Measurements from ENCODE around the gene NOP14.
A peak's percentile ranks its signal among the peaks of the same experiment; 100 is the strongest.
"Not testable (repeated sequence)": the region's sequence is repeated elsewhere in the genome, so short reads cannot be mapped to it uniquely, and the experiment has no call there.

The NOP14 gene

GRCh38 chr4:2958446-2958845 is 4.8 kb downstream of the NOP14 start:
- no peak for DNase-seq
- H3K4me3 ChIP-seq (ENCODE audit: low read depth, low read length), result no peak overlapping the region
- peaks cover 69% of the 10 kb centered on the region for H3K36me3 ChIP-seq
- no peak for TF ChIP-seq CTCF (IDR thresholded peaks at IDR 0.05; ENCODE audit: low read depth, low read length)
- H3K4me1 ChIP-seq, result no peaks in the 10 kb centered on the region
- no peaks in the 10 kb centered on the region for H3K27me3 ChIP-seq
- H3K9me3 ChIP-seq, result no peaks in the 10 kb centered on the region

DNA sequence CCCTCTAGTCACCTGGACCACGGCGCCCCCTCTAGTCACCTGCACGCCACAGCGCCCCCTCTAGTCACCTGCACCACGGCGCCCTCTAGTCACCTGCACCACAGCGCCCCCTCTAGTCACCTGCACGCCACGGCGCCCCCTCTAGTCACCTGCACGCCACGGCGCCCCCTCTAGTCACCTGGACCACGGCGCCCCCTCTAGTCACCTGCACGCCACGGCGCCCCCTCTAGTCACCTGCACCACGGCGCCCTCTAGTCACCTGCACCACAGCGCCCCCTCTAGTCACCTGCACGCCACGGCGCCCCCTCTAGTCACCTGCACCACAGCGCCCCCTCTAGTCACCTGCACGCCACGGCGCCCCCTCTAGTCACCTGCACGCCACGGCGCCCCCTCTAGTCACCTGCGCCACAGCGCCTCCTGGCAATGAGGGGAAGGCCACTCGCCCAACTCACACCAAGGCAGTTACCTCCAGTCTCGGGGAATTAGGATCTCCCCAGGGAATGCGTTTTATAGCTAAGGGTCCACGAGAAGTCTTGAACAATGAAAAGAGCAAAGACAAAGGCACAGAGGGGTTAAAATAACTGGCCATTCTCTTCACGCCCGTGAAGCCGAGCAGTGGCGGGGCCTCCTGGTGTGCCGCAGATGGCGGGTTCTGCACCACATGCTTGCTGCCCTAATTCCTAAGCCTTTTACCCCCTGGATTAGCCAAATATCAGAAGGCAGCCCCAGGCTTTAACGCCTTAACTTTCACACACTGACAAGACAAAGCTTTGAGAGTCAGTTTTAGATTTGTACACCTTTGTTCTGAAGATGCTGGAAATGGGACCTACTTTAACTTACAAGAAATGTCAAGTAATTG is 7.8 kb downstream of the NOP14 start:
- H3K4me1 ChIP-seq; H3K27me3 ChIP-seq; H3K9me3 ChIP-seq; H3K4me3 ChIP-seq (ENCODE audit: low read depth, low read length); DNase-seq: not testable (repeated sequence)
- H3K36me3 ChIP-seq, result peaks cover 90% of the 10 kb centered on the region

DNA sequence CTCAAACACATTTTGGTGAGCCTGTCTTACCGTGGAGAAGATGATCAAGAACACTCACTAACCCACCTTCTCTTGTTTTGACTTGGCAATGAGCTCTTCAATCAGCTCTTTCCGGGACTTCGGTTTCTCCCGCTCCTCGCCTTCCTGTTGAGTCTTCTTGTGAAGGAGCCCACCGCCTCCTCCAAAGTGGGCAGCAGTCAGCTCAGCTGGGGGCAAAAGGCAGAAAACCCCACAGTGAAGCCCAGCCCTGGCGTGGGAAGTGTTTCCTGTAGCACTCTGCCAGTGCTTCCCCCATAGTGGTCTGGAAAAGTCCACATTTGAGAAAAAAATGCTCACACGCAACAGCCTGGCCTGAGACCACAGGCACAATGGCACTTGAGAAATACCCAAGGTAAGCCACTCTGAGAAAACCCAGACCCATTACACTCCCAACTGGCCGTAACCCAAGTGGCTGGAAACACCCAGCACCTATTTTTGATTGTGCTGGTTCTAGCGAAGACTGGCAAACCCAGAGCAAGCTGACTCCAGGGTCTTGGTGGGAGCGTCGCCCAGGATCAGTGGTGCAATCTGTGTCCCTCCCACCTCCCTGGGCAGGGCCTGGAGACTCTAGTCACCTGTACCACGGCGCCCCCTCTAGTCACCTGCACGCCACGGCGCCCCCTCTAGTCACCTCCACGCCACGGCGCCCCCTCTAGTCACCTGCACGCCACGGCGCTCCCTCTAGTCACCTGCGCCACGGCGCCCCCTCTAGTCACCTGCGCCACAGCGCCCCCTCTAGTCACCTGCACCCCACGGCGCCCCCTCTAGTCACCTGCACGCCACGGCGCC is 8.6 kb downstream of the NOP14 start:
- TF ChIP-seq CTCF (IDR thresholded peaks at IDR 0.05; ENCODE audit: low read depth, low read length), result peak; percentile 20; the same call in 1 of the 2 replicates

DNA sequence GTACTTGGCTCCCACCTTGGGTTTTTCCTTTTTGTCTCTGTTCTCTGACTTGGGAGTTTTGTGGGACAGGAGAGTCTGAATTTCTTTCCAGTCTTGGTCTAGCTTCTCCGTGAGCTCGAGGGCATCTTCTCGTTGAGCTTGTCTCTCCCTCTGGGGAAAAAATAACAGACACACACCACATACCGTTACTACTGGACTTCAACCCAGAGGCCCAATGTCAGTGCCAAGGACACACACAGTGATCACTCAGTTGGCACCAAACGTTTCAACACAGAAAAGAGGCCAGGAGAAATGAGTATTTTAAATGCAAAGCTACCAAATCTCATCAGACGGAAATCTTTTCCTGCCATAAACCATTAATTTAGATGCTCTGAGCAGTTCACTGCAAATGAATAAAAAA is 9.7 kb downstream of the NOP14 start:
- Histone ChIP-seq H3K4me3 (ENCODE audit: low read depth, low read length) (no peak overlapping the region), H3K36me3 (peaks cover 93% of the 10 kb centered on the region), H3K27me3 (no peaks in the 10 kb centered on the region), H3K9me3 (no peaks in the 10 kb centered on the region), H3K4me1 (no peaks in the 10 kb centered on the region)
- TF ChIP-seq CTCF (IDR thresholded peaks at IDR 0.05; ENCODE audit: low read depth, low read length), result no peak
- no peak for DNase-seq

More for the DNA sequence above, 8.6 kb downstream of the NOP14 start:
- Histone ChIP-seq H3K36me3 (peaks cover 90% of the 10 kb centered on the region), H3K4me3 (ENCODE audit: low read depth, low read length) (no peak overlapping the region), H3K4me1 (no peaks in the 10 kb centered on the region), H3K27me3 (no peaks in the 10 kb centered on the region), H3K9me3 (no peaks in the 10 kb centered on the region)
- peak; percentile 27 for DNase-seq

DNA sequence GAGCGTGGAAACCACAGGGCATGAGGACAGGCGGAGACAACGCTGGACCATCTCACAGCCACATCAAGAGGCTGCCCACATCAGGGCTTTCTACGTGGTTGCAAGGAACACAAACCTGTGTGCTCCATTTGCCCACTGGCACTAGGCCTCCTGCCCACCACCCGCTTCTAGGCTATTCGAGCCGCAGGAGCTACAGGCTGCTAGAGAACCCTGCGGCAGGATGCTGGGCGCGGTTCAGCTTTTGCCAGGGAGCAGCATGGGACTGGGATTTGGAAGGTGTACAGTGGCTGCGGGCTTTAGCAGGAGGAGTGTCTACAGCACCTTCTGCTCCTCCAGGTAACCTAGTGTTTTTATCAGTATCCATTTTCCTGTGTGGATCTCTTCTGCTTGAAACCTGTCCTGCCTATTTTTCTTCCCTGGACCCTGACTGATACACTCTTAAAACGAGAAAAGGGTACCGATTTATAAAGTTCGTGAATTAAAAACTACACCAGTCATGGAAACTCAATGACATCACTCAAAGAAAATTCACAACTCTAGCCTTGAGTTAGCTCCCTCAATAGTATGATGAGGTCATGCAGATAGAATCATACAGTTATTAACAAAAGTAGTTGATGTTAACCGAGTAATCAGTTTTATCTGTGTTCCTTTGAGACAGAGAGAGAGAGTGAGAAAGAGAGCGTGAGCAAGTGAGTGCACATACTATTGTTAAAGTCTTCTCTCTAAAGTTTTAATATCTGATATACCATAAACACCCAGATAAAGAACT is 12.8 kb downstream of the NOP14 start:
- H3K9me3 ChIP-seq, result no peaks in the 10 kb centered on the region
- peaks cover 88% of the 10 kb centered on the region for H3K36me3 ChIP-seq

More for the DNA sequence above, 12.8 kb downstream of the NOP14 start:
- TF ChIP-seq CTCF (IDR thresholded peaks at IDR 0.05; ENCODE audit: low read depth, low read length), result no peak
- no peaks in the 10 kb centered on the region for H3K4me1 ChIP-seq
- H3K27me3 ChIP-seq, result no peaks in the 10 kb centered on the region
- no peak for DNase-seq
- H3K4me3 ChIP-seq (ENCODE audit: low read depth, low read length), result no peak overlapping the region
